ENCODE measurements around the gene PLEKHG4B. TPM values are rescaled to one million over a fixed set of nuclear protein-coding genes. Genes with fewer than 3 reads are reported as not detected.

PLEKHG4B gene
- total and polyA plus RNA-seq, 4 donors = under 0.01 to 0.05 (median 0.01) TPM; not detected in 1

DNA sequence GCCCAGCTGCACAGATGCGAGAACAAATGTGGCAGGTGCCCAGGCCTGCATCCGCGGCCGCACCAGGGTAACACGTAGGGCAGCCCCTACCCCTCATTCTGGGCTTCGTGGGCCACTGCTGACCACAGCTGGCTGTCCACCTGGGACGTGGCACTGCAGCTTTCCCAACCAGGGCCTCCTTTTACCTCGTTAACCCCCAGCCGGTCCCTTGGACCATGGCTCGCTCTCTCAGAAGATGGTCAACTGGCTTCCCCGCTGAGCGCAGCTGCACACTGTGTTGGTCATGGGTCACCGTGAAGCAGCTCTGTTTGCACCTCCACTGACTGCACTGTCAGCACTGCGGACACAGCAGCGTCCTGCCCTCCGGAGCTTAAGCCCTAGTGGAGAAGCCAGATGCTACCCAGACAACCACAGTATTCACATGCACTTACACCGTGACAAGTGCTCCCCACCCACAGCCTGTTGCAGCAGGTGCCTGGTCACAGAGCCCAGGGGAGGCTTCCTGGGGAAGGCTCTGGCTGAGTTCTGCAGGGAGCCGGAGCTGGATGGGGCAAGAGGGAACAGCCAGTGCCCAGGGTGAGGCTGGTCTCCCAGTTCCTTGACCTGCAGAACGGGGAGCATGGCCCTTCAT lies 10.5 kb upstream of the PLEKHG4B start:
- Histone ChIP-seq H3K9ac (ENCODE audit: low read depth in 1 of 2, low read length in 2 of 2) (no peak overlapping the region), H3K9me3 (ENCODE audit: control insufficient read depth in 4 of 4, low read length in 3 of 4) (no peaks in the 10 kb centered on the region), H3K27ac (ENCODE audit: low read depth in 1 of 2, low read length in 2 of 2) (no peak overlapping the region), H3K4me3 (ENCODE audit: low read depth in 1 of 3, low read length in 3 of 3) (no peak overlapping the region), H3K27me3 (ENCODE audit: control insufficient read depth in 4 of 4, insufficient read depth in 4 of 4, low read length in 3 of 4) (no peaks in the 10 kb centered on the region), H3K4me1 (ENCODE audit: control insufficient read depth in 4 of 4, insufficient read depth in 4 of 4, low read length in 3 of 4) (no peaks in the 10 kb centered on the region), H3K36me3 (ENCODE audit: control insufficient read depth in 4 of 4, insufficient read depth in 3 of 4, low read depth in 1 of 4, low read length in 3 of 4) (no peaks in the 10 kb centered on the region)
- DNase-seq (ENCODE audit: low spot score) = no peak
- TF ChIP-seq NR2F2 (IDR thresholded peaks at IDR 0.05) (no peak), SP1 (IDR thresholded peaks at IDR 0.05) (no peak), YY1 (IDR thresholded peaks at IDR 0.05) (no peak), RXRA (IDR thresholded peaks at IDR 0.05) (no peak), HNF4G (IDR thresholded peaks at IDR 0.05) (no peak), GABPA (IDR thresholded peaks at IDR 0.05 in 1 of 2, conservative IDR thresholded peaks at IDR 0.05 in 1 of 2) (no peak)
- WGBS = 62% methylated on average over 19 of the region's 19 CpGs

DNA sequence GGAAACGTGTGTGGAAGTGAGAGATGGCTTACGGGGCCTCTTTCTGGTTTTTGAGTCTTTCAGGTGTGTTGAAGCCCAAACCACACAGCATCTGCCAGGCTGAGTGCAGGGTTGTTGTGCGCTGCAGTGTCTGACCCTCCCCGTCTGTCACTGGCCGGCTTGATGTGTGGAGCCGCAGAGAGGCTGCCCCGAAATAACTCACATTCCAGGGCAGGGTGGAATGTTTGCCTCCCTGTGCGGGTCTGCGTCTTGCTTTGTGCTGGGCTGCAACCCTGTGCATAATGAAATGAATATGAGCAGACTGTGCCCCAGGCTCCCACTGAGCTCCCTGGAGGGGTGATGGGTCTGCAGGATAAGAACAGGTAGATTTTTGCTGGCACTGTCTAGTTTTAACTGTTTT lies 9.9 kb upstream of the PLEKHG4B start:
- 18% methylated on average over 9 of the region's 9 CpGs for WGBS
- H3K9ac ChIP-seq (ENCODE audit: low read depth in 1 of 2, low read length in 2 of 2) = no peak overlapping the region
- TF ChIP-seq YY1 (IDR thresholded peaks at IDR 0.05) (no peak), RAD21 (IDR thresholded peaks at IDR 0.05) (no peak), SP1 (IDR thresholded peaks at IDR 0.05) (no peak), GABPA (IDR thresholded peaks at IDR 0.05 in 1 of 2, conservative IDR thresholded peaks at IDR 0.05 in 1 of 2) (no peak), NR2F2 (IDR thresholded peaks at IDR 0.05) (no peak), FOXA1 (IDR thresholded peaks at IDR 0.05) (no peak), FOXA2 (IDR thresholded peaks at IDR 0.05) (no peak), CTCF (IDR thresholded peaks at IDR 0.05; ENCODE audit: low read depth, low read length, missing input control) (no peak), JUND (IDR thresholded peaks at IDR 0.05) (no peak), MAX (IDR thresholded peaks at IDR 0.05) (no peak), EGR1 (IDR thresholded peaks at IDR 0.05; ENCODE audit: low read depth in 2 of 2) (no peak), TAF1 (conservative IDR thresholded peaks at IDR 0.05) (no peak), RXRA (IDR thresholded peaks at IDR 0.05) (no peak), HNF4G (IDR thresholded peaks at IDR 0.05) (no peak)
- TF ChIP-seq, protein P1, sequence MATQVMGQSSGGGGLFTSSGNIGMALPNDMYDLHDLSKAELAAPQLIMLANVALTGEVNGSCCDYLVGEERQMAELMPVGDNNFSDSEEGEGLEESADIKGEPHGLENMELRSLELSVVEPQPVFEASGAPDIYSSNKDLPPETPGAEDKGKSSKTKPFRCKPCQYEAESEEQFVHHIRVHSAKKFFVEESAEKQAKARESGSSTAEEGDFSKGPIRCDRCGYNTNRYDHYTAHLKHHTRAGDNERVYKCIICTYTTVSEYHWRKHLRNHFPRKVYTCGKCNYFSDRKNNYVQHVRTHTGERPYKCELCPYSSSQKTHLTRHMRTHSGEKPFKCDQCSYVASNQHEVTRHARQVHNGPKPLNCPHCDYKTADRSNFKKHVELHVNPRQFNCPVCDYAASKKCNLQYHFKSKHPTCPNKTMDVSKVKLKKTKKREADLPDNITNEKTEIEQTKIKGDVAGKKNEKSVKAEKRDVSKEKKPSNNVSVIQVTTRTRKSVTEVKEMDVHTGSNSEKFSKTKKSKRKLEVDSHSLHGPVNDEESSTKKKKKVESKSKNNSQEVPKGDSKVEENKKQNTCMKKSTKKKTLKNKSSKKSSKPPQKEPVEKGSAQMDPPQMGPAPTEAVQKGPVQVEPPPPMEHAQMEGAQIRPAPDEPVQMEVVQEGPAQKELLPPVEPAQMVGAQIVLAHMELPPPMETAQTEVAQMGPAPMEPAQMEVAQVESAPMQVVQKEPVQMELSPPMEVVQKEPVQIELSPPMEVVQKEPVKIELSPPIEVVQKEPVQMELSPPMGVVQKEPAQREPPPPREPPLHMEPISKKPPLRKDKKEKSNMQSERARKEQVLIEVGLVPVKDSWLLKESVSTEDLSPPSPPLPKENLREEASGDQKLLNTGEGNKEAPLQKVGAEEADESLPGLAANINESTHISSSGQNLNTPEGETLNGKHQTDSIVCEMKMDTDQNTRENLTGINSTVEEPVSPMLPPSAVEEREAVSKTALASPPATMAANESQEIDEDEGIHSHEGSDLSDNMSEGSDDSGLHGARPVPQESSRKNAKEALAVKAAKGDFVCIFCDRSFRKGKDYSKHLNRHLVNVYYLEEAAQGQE (IDR thresholded peaks at IDR 0.05) = no peak
- no peak overlapping the region for H3K4me3 ChIP-seq (ENCODE audit: low read depth in 1 of 3, low read length in 3 of 3)
- DNase-seq (ENCODE audit: low spot score) = no peak
- H3K36me3 ChIP-seq (ENCODE audit: control insufficient read depth in 4 of 4, insufficient read depth in 3 of 4, low read depth in 1 of 4, low read length in 3 of 4) = no peaks in the 10 kb centered on the region
- no peaks in the 10 kb centered on the region for H3K9me3 ChIP-seq (ENCODE audit: control insufficient read depth in 4 of 4, low read length in 3 of 4)
- no peak overlapping the region for H3K27ac ChIP-seq (ENCODE audit: low read depth in 1 of 2, low read length in 2 of 2)
- H3K4me1 ChIP-seq (ENCODE audit: control insufficient read depth in 4 of 4, insufficient read depth in 4 of 4, low read length in 3 of 4) = no peaks in the 10 kb centered on the region
- H3K27me3 ChIP-seq (ENCODE audit: control insufficient read depth in 4 of 4, insufficient read depth in 4 of 4, low read length in 3 of 4) = peaks cover 0 to 5% (median 2%) of the 10 kb centered on the region in 4 donors
